Immature natural killer cell (primary cell): ENCODE data around the gene ABR. TPM values are rescaled to one million over a fixed set of nuclear protein-coding genes. Genes with fewer than 3 reads are reported as not detected.
A peak's percentile ranks its signal among the peaks of the same experiment; 100 is the strongest.
"Not testable (repeated sequence)": the region's sequence is repeated elsewhere in the genome, so short reads cannot be mapped to it uniquely, and the experiment has no call there.

Experiments
- DNase-seq, 3 donors: peaks; one replicate each; pipeline ENCODE4 v3.0.0; 2022; ENCODE audit warnings: mixed read lengths in 1 of 3
- H3K27ac Mint-ChIP-seq, 6 donors: one replicate each; pipeline ENCODE4 v1.8.0; 2020; ENCODE audit warnings: mixed read lengths in 6 of 6, mild to moderate bottlenecking in 5 of 6, inconsistent platforms in 4 of 6, moderate library complexity in 3 of 6
- H3K27me3 Mint-ChIP-seq, 3 donors: one replicate each; pipeline ENCODE4 v1.8.0; 2020 to 2021; ENCODE audit warnings: low read depth in 3 of 3, mild to moderate bottlenecking in 3 of 3, mixed read lengths in 3 of 3, moderate library complexity in 3 of 3, inconsistent platforms in 1 of 3
- H3K36me3 Mint-ChIP-seq, 3 donors: one replicate each; pipeline ENCODE4 v1.8.0; 2020; ENCODE audit warnings: mixed read lengths in 3 of 3, inconsistent platforms in 2 of 3, mild to moderate bottlenecking in 2 of 3
- H3K4me1 Mint-ChIP-seq, 2 donors: one replicate each; pipeline ENCODE4 v1.8.0; 2020; ENCODE audit warnings: inconsistent platforms in 2 of 2, mild to moderate bottlenecking in 2 of 2, mixed read lengths in 2 of 2, moderate library complexity in 1 of 2
- H3K4me3 Mint-ChIP-seq, 5 donors: one replicate each; pipeline ENCODE4 v1.8.0; 2020; ENCODE audit warnings: mild to moderate bottlenecking in 5 of 5, mixed read lengths in 5 of 5, inconsistent platforms in 3 of 5, moderate library complexity in 3 of 5
- H3K9me3 Mint-ChIP-seq, 6 donors: one replicate each; pipeline ENCODE4 v1.8.0; 2020; ENCODE audit warnings: mild to moderate bottlenecking in 6 of 6, mixed read lengths in 6 of 6, inconsistent platforms in 4 of 6, moderate library complexity in 3 of 6
- polyA plus RNA-seq, 3 donors: library from polyadenylated mRNA; unstranded; fragments of 300-500 nt; fragmentation: Illumina TruSeq; gene quantifications; one replicate each; pipeline ENCODE4 v1.2.3, GENCODE V29; 2021

Gene ABR
- polyA plus RNA-seq, 3 donors from 2014 or later, result 11.2 to 36.2 (median 14.8) TPM

GRCh38 chr17:1000597-1001461 is 179.0 kb downstream of the ABR start:
- no peak for DNase-seq
- Mint-ChIP-seq H3K9me3 (no peaks in the 10 kb centered on the region), H3K4me3 (no peak overlapping the region), H3K27me3 (peaks cover 2 to 14% (median 9%) of the 10 kb centered on the region in 3 donors), H3K36me3 (peaks cover 0 to 21% (median 21%) of the 10 kb centered on the region in 3 donors), H3K4me1 (peaks cover 29 to 30% of the 10 kb centered on the region in 2 donors), H3K27ac (peak overlapping the region in 1 of 6 donors; percentile 22)

- Mint-ChIP-seq H3K9me3 (peaks cover 3 to 20% (median 12%) of the 10 kb centered on the region in 6 donors), H3K27ac (peak overlapping the region; percentile 64 to 99 (median 80)), H3K4me3 (peak overlapping the region; percentile 95 to 99 (median 98)), H3K27me3 (peaks cover 2 to 10% (median 7%) of the 10 kb centered on the region in 3 donors), H3K4me1 (peaks cover 29 to 30% of the 10 kb centered on the region in 2 donors), H3K36me3 (peaks cover 0 to 18% (median 16%) of the 10 kb centered on the region in 3 donors)
- DNase-seq, result no peak
Observed at GRCh38 chr17:998111-998510, 181.7 kb downstream of the ABR start.

- Mint-ChIP-seq H3K27ac (peak within 1 kb of the TSS; percentile 91 to 99 (median 98)), H3K4me1 (peaks cover 28 to 29% of the 10 kb centered on the region in 2 donors), H3K27me3 (peaks cover 2 to 7% (median 7%) of the 10 kb centered on the region in 3 donors), H3K9me3 (peaks cover 5 to 26% (median 15%) of the 10 kb centered on the region in 6 donors), H3K4me3 (peak within 1 kb of the TSS; percentile 95 to 99 (median 98)), H3K36me3 (peaks cover 0 to 12% (median 8%) of the 10 kb centered on the region in 3 donors)
- peak; percentile 94 to 96 (median 95) for DNase-seq
Observed at GRCh38 chr17:996554-997344, 183.0 kb downstream of the ABR start, which contains the start of gene TIMM22. Gene TIMM22, plus strand, starts transcription at chr17:997129. Its CDS starts 14 bp downstream, at chr17:997143.

GRCh38 chr17:995324-995723 is 184.5 kb downstream of the ABR start:
- H3K4me3 Mint-ChIP-seq, H3K27me3 Mint-ChIP-seq, DNase-seq, H3K36me3 Mint-ChIP-seq: not testable (repeated sequence)
- Mint-ChIP-seq H3K27ac (peak overlapping the region in 3 of 6 donors; percentile 17 to 81 (median 40)), H3K9me3 (peaks cover 5 to 26% (median 15%) of the 10 kb centered on the region in 6 donors), H3K4me1 (peaks cover 28 to 29% of the 10 kb centered on the region in 2 donors)

GRCh38 chr17:992933-993332 is 186.8 kb downstream of the ABR start:
- peaks cover 5 to 26% (median 15%) of the 10 kb centered on the region in 6 donors for H3K9me3 Mint-ChIP-seq
- no peaks in the 10 kb centered on the region for H3K36me3 Mint-ChIP-seq
- no peak overlapping the region for H3K4me3 Mint-ChIP-seq
- H3K27me3 Mint-ChIP-seq, result peaks cover 2 to 7% (median 3%) of the 10 kb centered on the region in 3 donors
- no peak for DNase-seq
- no peak overlapping the region for H3K27ac Mint-ChIP-seq
- peaks cover 13 to 14% of the 10 kb centered on the region in 2 donors for H3K4me1 Mint-ChIP-seq

GRCh38 chr17:988561-988960 is 191.2 kb downstream of the ABR start:
- H3K36me3 Mint-ChIP-seq, result no peaks in the 10 kb centered on the region
- DNase-seq, result no peak
- H3K9me3 Mint-ChIP-seq, result peaks cover 3 to 11% (median 5%) of the 10 kb centered on the region in 6 donors
- H3K27me3 Mint-ChIP-seq, result peaks cover 0 to 1% (median 0%) of the 10 kb centered on the region in 3 donors
- no peaks in the 10 kb centered on the region for H3K4me1 Mint-ChIP-seq
- no peak overlapping the region for H3K27ac Mint-ChIP-seq
- no peak overlapping the region for H3K4me3 Mint-ChIP-seq

- peaks cover 0 to 3% (median 0%) of the 10 kb centered on the region in 3 donors for H3K27me3 Mint-ChIP-seq
- no peak for DNase-seq
- peaks cover under 1 to 4% (median 3%) of the 10 kb centered on the region in 6 donors for H3K9me3 Mint-ChIP-seq
- H3K4me1 Mint-ChIP-seq, result no peaks in the 10 kb centered on the region
- H3K27ac Mint-ChIP-seq, result no peak overlapping the region
- H3K4me3 Mint-ChIP-seq, result no peak overlapping the region
- no peaks in the 10 kb centered on the region for H3K36me3 Mint-ChIP-seq
Observed at GRCh38 chr17:987931-988330, 191.8 kb downstream of the ABR start.

GRCh38 chr17:986322-986929 is 193.4 kb downstream of the ABR start:
- no peak for DNase-seq
- Mint-ChIP-seq H3K4me1 (no peaks in the 10 kb centered on the region), H3K9me3 (no peaks in the 10 kb centered on the region), H3K36me3 (no peaks in the 10 kb centered on the region), H3K4me3 (no peak overlapping the region), H3K27me3 (peaks cover 0 to 3% (median 0%) of the 10 kb centered on the region in 3 donors), H3K27ac (no peak overlapping the region)

- no peak overlapping the region for H3K27ac Mint-ChIP-seq
- no peak for DNase-seq
- no peaks in the 10 kb centered on the region for H3K36me3 Mint-ChIP-seq
- H3K4me1 Mint-ChIP-seq, result peaks cover 13 to 14% of the 10 kb centered on the region in 2 donors
- H3K27me3 Mint-ChIP-seq, result peaks cover 0 to 5% (median 4%) of the 10 kb centered on the region in 3 donors
- no peak overlapping the region for H3K4me3 Mint-ChIP-seq
- H3K9me3 Mint-ChIP-seq, result no peaks in the 10 kb centered on the region
Observed at GRCh38 chr17:983921-984320, 195.9 kb downstream of the ABR start.

GRCh38 chr17:981292-981658 is 198.5 kb downstream of the ABR start:
- Mint-ChIP-seq H3K9me3 (peaks cover 0 to 2% (median 0%) of the 10 kb centered on the region in 6 donors), H3K36me3 (no peaks in the 10 kb centered on the region), H3K4me1 (peaks cover 18 to 22% of the 10 kb centered on the region in 2 donors), H3K27me3 (peaks cover 16 to 19% (median 16%) of the 10 kb centered on the region in 3 donors), H3K27ac (peak overlapping the region in 4 of 6 donors; percentile 19 to 62 (median 46)), H3K4me3 (peak overlapping the region; percentile 64 to 83 (median 78))
- no peak for DNase-seq

GRCh38 chr17:980406-981291 is 199.1 kb downstream of the ABR start:
- DNase-seq, result peak; percentile 69 to 77 (median 76)

More at GRCh38 chr17:980406-981291, 199.1 kb downstream of the ABR start:
- H3K9me3 Mint-ChIP-seq, result peaks cover 0 to 2% (median 0%) of the 10 kb centered on the region in 6 donors
- peak overlapping the region in 4 of 6 donors; percentile 19 to 62 (median 46) for H3K27ac Mint-ChIP-seq
- no peaks in the 10 kb centered on the region for H3K36me3 Mint-ChIP-seq
- H3K27me3 Mint-ChIP-seq, result peaks cover 19 to 22% (median 19%) of the 10 kb centered on the region in 3 donors
- H3K4me3 Mint-ChIP-seq, result peak overlapping the region; percentile 77 to 83 (median 79)
- H3K4me1 Mint-ChIP-seq, result peaks cover 18 to 22% of the 10 kb centered on the region in 2 donors
